NOMO-1 (cell line): Measurements from ENCODE around the gene COX10.
"Not testable (repeated sequence)": the region's sequence is repeated elsewhere in the genome, so short reads cannot be mapped to it uniquely, and the experiment has no call there.

Source experiments
- DNase-seq, 2 experiments: peaks; one replicate each; lab custom pipeline; 2025; ENCODE audit not compliant: unreplicated experiment in 2 of 2; lab: John Stamatoyannopoulos, UW

The COX10 gene

DNA sequence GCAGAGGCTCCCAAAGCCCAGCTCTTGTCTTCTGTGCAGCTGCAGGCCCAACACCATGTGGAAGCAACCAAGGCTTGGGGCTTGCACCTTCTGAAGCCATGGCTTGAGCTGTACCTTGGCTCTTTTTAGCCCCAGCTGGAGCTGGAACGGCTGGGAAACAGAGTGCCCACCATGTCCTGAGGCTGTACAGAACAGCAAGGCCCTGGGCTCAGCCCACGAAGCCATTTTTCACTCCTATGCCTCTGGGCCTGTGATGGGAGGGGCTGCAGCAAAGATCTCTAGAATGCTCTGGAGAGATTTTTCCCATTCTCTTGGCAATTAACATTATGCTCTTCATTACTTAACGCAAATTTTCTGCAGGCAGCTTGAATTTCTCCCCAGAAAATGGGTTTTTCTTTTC lies 99.3 kb downstream of the COX10 start:
- no peak for DNase-seq

DNA sequence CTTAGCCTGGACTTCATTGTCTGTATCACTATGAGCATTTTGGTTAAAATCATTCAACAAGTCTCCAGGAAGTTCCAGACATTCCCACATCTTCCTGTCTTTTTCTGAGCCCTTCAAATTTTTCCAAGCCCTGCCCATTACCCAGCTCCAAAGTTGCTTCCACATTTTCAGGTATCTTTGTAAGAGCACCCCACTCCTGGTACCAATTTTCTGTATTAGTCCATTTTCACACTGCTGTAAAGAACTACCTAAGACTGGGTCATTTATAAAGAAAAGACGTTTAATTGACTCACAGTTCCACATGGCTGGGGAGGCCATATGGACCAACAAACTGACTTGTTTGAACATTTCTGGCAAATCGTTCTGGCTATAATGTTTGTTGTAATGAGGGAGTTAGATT lies 100.0 kb downstream of the COX10 start:
- no peak for DNase-seq

DNA sequence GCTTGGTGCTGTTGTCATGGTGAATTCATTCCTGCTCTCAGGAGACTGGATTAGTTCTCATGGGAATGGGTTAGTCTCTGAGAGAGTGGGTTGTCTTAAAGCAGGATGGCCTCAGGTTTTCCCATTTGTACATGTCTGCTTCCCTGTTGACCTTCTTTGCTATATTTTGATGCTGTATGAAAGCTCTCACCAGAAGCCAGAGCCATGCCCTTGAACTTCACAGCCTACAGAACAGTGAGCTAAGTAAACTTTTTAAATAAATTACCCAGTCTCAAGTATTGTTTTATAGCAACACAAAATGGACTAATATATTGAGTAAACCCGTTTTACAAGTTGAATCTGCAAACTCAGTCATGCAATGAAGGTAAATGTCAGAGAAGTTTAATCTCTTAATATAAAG lies 100.6 kb downstream of the COX10 start:
- DNase-seq, result no peak

DNA sequence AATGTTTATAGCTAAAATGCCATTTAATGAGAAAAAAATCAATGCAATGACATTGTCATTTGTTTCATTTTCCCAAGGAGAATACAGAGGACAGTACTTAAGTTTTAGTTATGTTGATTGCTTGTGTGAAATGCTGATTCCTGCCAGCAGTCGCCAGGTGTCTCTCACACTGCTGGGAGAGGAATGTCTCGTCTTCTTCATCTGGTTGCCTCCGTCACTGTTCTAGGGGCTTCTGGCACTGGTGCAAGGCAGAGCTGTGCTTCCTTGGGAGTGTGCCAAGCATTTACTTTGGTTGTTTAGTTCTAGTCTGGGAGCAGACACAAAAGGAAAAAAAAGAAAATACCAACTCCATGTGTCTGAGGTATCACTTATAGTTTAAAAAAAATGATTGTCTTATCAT lies 107.7 kb downstream of the COX10 start:
- DNase-seq, result not testable (repeated sequence)

DNA sequence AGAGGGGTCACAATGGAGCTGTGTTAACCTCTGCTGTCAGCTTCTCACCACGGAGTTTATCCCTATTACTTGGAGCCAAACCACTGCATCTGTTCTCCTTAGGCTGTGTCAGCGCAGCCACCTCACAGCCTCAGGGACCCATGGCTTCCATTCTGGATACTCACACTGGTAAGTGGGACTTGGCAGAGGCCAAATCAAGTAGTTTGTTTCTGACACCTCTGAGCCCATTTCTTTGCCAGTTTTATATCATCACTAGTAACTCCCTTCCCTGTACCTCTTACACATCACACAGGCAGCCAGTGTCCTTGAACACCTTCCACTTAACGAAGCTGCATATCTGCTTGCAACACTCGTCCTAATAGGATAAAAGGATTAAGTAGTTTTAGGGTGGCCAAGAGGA lies 108.5 kb downstream of the COX10 start:
- not testable (repeated sequence) for DNase-seq

DNA sequence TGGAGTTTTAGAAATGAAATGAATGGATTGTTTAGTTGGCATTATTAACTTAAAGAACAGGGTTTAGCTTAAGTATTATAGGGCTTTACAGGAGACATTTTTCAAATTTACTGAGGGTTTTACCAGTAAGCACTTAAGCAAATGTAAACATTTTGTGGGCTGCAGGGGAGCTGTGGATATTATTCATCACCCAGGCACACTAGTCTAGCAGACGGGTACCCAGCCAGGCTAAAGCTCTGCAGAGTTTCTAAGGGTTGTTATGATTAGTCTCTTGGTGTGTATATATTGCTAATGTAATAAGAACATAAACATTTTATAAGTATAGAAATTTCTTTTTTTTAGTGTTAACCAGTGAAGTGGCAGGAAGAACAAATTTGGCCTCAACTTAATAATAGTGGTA lies 110.6 kb downstream of the COX10 start:
- not testable (repeated sequence) for DNase-seq

DNA sequence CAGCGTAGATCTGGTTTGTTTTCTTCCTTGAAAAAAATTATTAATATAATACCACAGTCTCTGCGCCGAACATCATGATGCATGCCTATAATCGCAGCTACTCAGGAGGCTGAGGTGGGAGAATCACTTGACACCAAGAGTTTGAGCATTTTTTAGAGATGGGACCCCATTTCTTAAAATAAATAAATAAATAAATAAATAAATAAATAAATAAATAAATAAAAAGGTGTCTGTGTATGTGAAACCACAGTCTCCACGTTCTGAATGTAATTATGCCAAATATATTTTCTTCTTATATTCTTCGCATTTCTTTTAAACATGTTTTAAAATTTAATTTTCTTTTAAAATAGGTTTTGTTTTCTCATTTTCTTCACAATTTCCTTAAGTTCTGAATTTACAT lies 112.8 kb downstream of the COX10 start:
- not testable (repeated sequence) for DNase-seq

DNA sequence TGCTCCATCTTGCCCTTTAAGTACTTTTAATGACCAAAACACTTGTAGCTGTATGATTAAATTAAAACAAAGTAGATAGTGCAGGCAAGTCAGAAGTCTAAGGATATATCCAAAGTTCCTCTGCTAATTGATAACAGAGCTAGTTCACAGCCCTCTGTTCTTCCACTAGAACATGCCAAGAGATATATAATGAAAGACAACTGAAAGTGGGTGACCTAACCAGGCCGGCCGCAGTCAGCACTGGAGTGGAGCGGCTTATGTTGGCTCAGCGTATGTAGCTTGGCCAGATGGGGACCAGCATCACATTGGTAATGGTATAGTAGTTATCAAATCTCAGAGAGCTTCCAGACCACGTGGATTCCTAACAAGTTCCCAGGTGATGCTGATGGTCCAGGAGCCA lies 115.2 kb downstream of the COX10 start:
- not testable (repeated sequence) for DNase-seq

DNA sequence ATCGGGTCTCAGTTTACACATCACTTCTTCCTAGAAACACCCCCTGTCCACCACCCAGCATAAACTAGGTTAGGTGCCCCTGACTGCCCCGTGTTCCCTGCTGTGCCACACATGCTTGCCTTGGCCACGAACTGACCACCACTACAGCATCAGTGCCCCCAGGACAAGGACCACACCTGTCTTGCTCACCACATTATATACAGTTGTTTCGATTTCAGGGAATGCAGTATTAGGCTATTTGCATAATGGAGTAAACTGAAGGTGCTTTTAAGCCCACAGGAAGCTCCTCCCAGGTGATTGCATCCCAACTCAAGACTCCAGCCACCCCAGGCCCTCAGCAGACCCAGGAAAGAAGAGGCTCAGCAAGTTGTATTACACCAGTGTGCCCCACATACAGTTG lies 117.1 kb downstream of the COX10 start:
- DNase-seq, result not testable (repeated sequence)

DNA sequence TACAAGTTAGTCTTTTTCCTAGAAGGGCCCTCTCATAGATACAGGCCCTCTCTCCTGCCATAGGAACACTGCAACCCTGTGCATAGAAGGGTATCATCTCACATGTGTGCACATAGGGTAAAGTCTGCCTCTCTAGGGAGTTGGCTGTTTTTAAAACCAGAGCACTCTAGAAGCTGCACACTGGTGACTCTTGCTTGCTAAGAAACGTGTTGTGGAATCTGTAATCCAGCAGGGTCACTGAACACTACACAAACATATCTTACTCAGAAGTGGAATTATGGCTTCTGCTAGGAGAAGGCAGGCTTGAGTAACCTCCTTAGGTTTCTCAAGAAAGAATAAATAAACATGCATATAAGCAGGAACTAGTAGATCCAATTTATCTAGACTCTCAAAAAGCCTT lies 121.5 kb downstream of the COX10 start:
- DNase-seq, result not testable (repeated sequence)

DNA sequence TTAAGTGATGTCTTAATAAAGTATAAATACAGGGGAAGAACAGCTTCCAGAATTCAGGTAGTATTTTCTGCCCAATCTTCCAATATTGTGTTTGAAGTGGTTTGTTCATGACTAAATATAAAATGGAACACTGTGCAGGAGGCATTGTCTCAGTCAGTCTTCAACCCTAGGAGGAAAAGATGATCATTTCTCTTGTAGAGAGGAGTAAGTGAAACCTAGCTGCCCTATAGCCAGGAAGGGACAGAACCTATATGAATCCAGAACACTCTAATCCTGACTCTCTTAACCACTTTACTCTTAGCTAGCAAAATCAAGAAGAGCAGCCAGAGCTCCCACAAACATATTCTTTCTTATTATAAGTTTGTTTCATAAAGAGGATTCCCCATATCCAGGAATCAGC lies 122.2 kb downstream of the COX10 start:
- DNase-seq, result not testable (repeated sequence)

DNA sequence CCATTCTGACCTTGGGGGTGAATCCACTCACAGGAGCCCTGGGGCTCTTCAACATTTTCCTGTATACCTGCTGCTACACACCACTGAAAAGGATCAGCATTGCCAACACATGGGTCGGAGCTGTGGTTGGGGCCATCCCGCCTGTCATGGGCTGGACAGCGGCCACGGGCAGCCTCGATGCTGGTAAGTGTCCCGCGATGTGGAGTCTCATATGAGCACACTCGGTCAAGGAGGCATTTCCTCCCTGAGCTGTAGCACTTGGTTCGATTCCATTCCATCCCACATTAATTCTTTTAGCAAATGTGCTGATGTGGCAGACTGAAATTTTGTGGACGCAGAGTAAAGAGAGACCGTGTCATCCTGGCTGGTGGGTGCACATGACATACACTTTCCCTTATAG lies 122.7 kb downstream of the COX10 start:
- not testable (repeated sequence) for DNase-seq

DNA sequence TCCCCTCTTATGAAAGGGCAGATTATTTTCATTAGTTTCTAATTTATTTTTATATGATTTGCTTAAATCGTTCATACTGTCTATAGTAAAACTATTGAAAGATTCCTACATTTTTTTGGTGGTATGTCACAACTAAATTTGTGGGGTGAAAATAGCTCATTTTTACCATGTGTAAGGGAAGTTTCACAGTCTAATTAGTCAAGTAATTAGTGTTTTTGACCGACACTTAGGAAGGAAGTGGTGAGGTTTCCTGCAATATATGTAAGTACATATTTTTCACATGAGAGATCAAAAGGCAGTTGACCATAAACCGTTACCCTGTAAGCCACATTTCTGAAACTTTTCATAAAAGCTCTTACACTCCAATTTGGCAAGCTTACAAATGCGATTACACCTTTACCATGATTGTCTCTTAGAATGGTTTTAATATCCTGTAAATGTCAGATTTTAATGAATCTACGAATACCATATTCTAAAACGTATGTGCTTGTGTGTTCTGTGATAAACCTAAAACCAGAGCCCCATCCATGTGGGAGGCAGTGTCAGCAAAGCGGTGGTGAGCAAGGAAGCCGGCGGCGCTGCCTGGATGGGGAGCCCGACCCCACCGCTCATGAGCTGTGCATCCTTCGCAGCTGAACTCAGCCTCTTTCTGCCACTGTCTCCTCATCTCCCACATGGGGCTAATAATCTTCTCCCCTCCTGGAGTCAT lies 123.5 kb downstream of the COX10 start:
- not testable (repeated sequence) for DNase-seq

DNA sequence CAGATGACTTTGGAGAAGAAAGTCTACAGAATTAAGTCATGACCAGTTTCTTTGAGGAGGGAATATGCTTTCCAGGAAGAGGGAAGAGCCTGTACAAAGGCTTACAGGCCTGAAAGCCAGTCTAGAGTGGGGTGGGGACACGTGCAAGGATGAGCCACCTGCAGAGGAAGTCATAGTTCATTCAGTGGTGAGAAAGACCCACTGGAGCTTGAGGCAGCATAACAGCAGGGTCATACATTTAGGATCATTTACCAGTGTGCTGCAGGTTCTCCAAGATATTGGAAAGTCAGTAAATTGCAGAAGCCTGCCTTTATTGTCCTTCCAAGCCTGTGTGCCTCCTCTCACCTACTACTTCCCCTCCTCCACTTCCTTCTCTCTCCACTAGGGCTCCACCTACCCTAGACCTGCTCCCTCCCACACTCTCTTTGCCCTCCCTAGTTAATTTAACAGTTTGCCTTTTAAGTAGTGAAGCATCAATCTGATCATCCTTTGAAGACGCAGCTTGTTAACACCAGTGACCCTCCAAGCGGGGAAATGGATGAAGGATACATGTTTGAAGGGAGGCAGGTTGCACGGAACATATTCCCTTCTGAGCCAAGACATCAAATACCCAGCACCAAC lies 127.2 kb downstream of the COX10 start:
- no peak for DNase-seq

DNA sequence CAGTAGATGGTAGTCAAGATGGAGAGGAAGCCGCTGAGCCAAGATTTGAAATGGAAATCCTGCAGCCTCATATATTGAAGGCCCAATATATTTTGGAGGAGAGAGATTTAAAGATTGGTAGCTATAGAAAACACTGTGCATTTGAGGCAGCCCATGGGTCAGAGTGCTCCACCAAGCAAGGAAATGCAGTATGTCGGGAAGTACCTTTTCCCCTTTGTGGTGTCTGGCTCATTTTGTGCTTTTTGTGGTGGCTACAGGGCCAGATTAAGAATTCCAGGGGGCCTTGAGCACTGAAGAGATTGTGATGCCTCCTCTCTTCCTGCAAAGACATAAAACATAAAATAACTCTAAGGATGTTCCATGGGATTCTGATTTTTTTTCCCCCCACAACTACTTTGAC lies 127.8 kb downstream of the COX10 start:
- no peak for DNase-seq

DNA sequence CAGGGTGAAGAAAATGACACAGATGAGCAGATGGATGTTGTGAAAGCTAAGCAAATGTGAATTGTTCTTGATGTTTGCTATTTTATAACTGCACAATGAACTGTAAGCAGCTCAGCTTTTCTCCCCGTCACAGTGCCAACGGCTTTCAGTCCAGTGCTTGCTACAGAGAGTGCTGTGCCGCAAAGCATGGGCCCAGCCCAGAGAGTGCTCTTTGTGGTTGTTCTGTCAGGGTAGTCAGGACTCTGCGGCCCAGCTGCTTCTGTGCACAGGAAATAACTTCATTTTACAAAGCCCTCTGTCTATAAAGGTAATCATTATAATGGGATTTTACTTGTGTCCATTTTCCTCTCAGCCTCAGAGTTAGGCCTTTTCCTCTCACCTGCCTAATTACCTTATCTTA lies 128.3 kb downstream of the COX10 start:
- no peak for DNase-seq

DNA sequence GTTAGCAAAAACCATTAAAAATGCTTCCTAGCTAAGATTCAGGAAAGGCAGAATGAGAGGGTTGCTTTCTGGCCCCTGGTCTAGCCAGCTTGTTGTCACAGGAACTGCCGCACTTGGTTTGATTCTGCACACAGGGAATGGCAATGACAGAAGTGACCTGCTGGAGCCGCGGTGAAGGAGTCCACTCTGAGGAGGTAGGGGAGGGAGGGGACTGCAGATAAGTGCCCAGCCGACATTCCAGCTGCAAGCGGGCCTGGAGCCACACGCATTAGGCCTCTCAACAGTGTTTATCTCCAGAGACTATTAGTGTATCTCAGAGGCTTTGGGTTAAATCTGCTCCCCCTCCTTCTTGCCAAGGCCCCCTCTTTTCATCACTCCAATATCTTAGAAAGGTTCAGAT lies 128.7 kb downstream of the COX10 start:
- no peak for DNase-seq

DNA sequence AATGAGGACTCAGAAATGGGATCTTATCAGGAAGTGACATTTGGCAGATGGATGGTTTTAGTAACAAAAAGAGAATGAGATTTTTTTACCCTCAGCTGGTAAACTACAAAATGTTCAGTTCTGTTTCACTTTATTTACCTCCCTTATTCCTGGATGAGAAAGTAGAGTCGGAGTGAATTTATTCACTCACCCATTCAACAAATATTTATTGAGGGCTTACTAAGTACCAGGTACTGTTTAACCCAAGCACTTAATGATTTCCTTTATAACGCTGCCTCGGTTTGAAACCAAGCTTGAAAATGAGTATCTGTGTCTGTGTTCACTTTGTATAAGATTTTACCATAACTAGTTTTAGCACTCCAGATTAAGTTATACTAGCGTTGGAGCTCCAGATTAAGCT lies 129.3 kb downstream of the COX10 start:
- DNase-seq, result no peak

DNA sequence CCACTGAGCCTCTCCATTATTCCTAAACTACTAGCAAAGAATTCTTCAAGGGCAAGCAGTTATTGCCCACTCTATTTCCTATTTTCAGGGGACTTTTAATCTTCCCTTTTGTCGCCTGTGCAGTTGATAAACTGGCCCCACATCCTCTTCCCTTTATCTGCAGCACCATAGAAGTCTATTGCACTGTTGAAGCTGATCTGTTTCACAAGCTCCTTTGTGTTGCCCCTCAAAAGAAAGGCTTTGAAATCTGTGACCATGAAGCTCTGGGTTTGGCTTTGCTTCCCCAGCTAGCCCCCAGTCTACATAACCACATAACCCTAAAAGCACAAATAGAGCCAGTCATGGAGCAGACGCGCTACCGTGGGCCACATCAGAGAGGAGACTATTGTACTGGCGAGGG lies 130.3 kb downstream of the COX10 start:
- no peak for DNase-seq

DNA sequence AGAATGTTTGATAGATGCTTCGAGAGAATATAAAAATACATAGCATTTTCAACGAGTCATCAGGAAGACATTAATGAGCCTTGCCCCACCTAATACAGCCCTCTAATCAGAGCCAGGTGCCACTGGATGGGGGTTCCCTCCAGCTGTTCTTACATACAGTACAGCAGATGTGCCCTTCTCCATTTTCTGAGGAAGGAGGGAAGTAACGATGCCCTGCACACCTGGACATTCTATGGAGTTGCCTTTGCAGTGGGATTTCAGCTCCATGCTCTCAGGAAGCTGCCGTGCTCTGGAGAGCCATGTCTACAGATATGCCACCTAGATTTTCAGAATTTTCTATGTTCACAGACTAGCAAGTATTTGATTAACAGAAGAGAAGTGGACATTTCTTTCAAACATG lies 131.1 kb downstream of the COX10 start:
- DNase-seq, result no peak

DNA sequence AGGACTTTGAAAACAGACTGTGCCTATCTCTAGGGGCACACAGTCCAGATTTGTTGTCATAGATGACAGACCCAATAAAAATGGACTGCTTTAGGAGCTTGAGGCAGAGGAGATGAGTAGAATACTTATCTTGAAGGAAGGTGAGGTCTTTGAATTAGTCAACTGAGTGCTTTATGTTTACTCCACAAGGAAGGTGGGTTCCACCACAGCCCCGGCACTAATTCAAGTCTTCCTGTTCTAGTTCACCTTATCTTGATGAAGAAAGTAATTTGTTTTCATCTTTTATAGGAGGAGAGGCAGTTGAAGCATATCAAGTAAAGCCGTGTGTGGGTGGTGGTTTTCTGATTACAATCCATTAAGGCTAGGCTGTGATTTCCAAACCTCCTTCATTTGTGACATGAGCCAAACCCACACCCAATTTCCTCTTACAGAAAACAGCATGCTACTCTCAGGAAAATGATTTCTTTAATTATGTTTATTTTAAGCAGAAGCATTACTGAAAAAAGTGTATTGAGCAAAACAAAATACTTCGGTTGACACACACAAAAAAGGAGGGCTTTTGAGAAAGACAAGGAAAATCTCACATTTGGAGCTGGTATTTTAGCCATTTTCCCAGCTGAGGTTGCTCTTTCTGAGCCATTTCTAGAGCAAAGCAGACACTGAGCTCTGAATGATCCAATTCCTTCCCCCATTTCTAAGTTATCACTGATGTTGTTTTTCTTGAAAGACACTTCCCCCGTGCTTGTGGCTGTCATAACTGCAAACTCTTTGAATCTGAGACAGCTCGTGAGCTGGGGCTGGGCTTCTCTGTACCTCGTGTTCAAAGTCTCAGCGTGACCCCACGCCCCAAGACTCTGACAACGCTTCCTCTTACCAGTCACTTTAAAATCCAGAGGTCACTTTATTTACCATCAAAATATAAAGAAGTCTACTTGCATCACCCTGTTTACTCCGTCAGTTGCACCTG lies 132.0 kb downstream of the COX10 start:
- DNase-seq, result peak; percentile 13

DNA sequence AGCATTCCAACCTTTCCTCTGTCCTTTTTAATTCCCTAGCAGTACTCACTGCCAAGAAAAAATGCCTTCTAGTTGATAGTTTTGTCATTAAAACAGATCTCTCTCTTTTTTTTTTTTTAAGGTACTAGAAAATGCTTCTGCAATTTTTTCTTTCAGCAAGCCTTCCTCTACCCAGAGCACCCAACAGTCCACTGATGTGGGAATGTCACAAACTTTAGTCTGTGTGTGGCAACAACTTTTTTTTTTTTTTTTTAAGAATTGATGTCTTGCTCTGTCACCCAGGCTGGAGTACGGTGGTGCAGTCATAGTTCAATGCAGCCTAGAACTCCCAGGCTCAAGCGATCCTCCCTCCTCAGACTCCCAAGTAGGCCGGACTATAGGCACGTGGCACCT lies 132.7 kb downstream of the COX10 start:
- DNase-seq, result no peak
